Colonic mucosa (tissue), 4 donors: Measurements from ENCODE around the gene EXOC4. TPM values are rescaled to one million over a fixed set of nuclear protein-coding genes. Genes with fewer than 3 reads are reported as not detected.

Experiments
- DNase-seq: peaks from one replicate; pipeline ENCODE4 v3.0.0-alpha.2; 2020
- H3K27ac ChIP-seq: fragments of 200-600 bp; one replicate; pipeline ENCODE4 v1.8.0; 2021
- H3K27me3 ChIP-seq: fragments of 200-600 bp; one replicate; pipeline ENCODE4 v1.8.0; 2021
- H3K36me3 ChIP-seq: fragments of 200-600 bp; one replicate; pipeline ENCODE4 v1.8.0; 2021
- H3K4me1 ChIP-seq: fragments of 200-600 bp; one replicate; pipeline ENCODE4 v1.8.0; 2021; ENCODE audit warnings: mild to moderate bottlenecking
- H3K4me3 ChIP-seq: fragments of 200-600 bp; one replicate; pipeline ENCODE4 v1.8.0; 2021
- H3K9ac ChIP-seq, 2 donors: one replicate each; pipeline ENCODE4 v1.7.0; 2013; ENCODE audit warnings: control low read depth in 2 of 2, low read depth in 2 of 2, low read length in 2 of 2
- H3K9me3 ChIP-seq: fragments of 200-600 bp; one replicate; pipeline ENCODE4 v1.8.0; 2021
- CTCF ChIP-seq: fragments of 200-600 bp; IDR thresholded peaks from one replicate; pipeline ENCODE4 v1.8.0; 2022; ENCODE audit warnings: antibody characterized with exemption, mild to moderate bottlenecking
- intact Hi-C: fragments of 100-400 bp; cut with DNase I; formaldehyde crosslinking; loops from one replicate; pipeline ENCODE4 v1.14.1; 2022
- total RNA-seq, 2 donors: library from RNA; stranded (reverse); fragmentation: NEBNext Ultra II Directional in 1 of 2; extraction: Animal tissue kit (Norgen Biotek cat#: 25700) in 1 of 2; gene quantifications; one replicate each; pipeline ENCODE4 v1.2.1, GENCODE V29; 2021
- donor health status: healthy.
- donor health status: DM: no; HTN: no; CAD: no.
- donor health status: DM: no; HTN: no; CAD: no.

EXOC4 gene
- total RNA-seq, 2 donors from 2014 or later, result 61.1 to 73.3 TPM

GRCh38 chr7:134065415-134065814, 812.5 kb downstream of the EXOC4 start:
- H3K4me3 ChIP-seq, result no peak overlapping the region
- H3K36me3 ChIP-seq, result no peaks in the 10 kb centered on the region
- H3K27ac ChIP-seq, result no peak overlapping the region
- intact Hi-C loops, result no loop called here
- no peak overlapping the region for H3K9ac ChIP-seq
- H3K27me3 ChIP-seq, result no peaks in the 10 kb centered on the region
- TF ChIP-seq CTCF, result no peak
- no peak for DNase-seq
- H3K4me1 ChIP-seq, result no peaks in the 10 kb centered on the region
- no peaks in the 10 kb centered on the region for H3K9me3 ChIP-seq

GRCh38 chr7:134067164-134067563, 814.3 kb downstream of the EXOC4 start:
- Histone ChIP-seq H3K36me3 (no peaks in the 10 kb centered on the region), H3K27ac (no peak overlapping the region), H3K9ac (no peak overlapping the region), H3K27me3 (no peaks in the 10 kb centered on the region), H3K9me3 (no peaks in the 10 kb centered on the region), H3K4me3 (no peak overlapping the region), H3K4me1 (no peaks in the 10 kb centered on the region)
- intact Hi-C loops, result no loop called here
- no peak for TF ChIP-seq CTCF
- DNase-seq, result no peak

GRCh38 chr7:134068670-134069069, 815.8 kb downstream of the EXOC4 start:
- no peak for TF ChIP-seq CTCF
- H3K9ac ChIP-seq, result no peak overlapping the region
- no peak overlapping the region for H3K27ac ChIP-seq
- DNase-seq, result no peak
- no peaks in the 10 kb centered on the region for H3K4me1 ChIP-seq
- H3K36me3 ChIP-seq, result no peaks in the 10 kb centered on the region
- no peaks in the 10 kb centered on the region for H3K9me3 ChIP-seq
- intact Hi-C loops, result no loop called here
- H3K27me3 ChIP-seq, result no peaks in the 10 kb centered on the region
- H3K4me3 ChIP-seq, result no peak overlapping the region

- no peaks in the 10 kb centered on the region for H3K36me3 ChIP-seq
- intact Hi-C loops, result no loop called here
- no peak overlapping the region for H3K9ac ChIP-seq
- DNase-seq, result no peak
- no peak overlapping the region for H3K27ac ChIP-seq
- H3K4me3 ChIP-seq, result no peak overlapping the region
- no peaks in the 10 kb centered on the region for H3K9me3 ChIP-seq
- H3K27me3 ChIP-seq, result no peaks in the 10 kb centered on the region
- no peak for TF ChIP-seq CTCF
- H3K4me1 ChIP-seq, result no peaks in the 10 kb centered on the region
Observed at GRCh38 chr7:134069187-134069586, 816.3 kb downstream of the EXOC4 start.

GRCh38 chr7:134070673-134071072, 817.8 kb downstream of the EXOC4 start:
- no peak for DNase-seq
- Histone ChIP-seq H3K36me3 (no peaks in the 10 kb centered on the region), H3K9me3 (no peaks in the 10 kb centered on the region), H3K27me3 (no peaks in the 10 kb centered on the region), H3K4me3 (no peak overlapping the region), H3K4me1 (no peaks in the 10 kb centered on the region), H3K27ac (no peak overlapping the region), H3K9ac (no peak overlapping the region)
- intact Hi-C loops, result no loop called here
- no peak for TF ChIP-seq CTCF
